ENCODE measurements around the gene PXDC1. TPM values are rescaled to one million over a fixed set of nuclear protein-coding genes. Genes with fewer than 3 reads are reported as not detected.

The PXDC1 gene
- total RNA-seq, 1 experiment from 2014 or later: 6.3 TPM

DNA sequence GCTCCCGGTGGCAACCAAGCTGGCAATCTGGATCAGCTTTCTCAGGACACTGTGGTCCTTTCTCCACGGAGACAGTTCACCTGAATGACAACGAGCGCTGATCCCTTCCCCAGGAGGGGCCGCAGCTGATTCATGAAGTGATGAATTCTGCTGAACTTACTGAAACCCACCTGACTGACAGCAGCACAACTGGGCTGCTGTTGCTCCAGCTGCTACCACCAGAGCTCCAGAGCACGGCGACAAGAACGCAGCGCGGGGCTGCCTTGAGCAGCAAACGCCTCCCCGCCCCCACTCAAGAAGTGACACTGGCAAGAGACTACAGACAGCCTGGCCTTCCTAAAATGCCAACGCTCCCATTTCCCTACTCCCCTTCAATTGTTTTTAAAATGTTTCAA is 10.0 kb downstream of the PXDC1 start (continued):
- TF ChIP-seq EZH2phosphoT487 (IDR thresholded peaks at IDR 0.05; ENCODE audit: borderline replicate concordance) (no peak), SRF (IDR thresholded peaks at IDR 0.05; ENCODE audit: low read depth) (no peak)
- TF ChIP-seq, protein P1, sequence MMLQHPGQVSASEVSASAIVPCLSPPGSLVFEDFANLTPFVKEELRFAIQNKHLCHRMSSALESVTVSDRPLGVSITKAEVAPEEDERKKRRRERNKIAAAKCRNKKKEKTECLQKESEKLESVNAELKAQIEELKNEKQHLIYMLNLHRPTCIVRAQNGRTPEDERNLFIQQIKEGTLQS (IDR thresholded peaks at IDR 0.05): no peak

DNA sequence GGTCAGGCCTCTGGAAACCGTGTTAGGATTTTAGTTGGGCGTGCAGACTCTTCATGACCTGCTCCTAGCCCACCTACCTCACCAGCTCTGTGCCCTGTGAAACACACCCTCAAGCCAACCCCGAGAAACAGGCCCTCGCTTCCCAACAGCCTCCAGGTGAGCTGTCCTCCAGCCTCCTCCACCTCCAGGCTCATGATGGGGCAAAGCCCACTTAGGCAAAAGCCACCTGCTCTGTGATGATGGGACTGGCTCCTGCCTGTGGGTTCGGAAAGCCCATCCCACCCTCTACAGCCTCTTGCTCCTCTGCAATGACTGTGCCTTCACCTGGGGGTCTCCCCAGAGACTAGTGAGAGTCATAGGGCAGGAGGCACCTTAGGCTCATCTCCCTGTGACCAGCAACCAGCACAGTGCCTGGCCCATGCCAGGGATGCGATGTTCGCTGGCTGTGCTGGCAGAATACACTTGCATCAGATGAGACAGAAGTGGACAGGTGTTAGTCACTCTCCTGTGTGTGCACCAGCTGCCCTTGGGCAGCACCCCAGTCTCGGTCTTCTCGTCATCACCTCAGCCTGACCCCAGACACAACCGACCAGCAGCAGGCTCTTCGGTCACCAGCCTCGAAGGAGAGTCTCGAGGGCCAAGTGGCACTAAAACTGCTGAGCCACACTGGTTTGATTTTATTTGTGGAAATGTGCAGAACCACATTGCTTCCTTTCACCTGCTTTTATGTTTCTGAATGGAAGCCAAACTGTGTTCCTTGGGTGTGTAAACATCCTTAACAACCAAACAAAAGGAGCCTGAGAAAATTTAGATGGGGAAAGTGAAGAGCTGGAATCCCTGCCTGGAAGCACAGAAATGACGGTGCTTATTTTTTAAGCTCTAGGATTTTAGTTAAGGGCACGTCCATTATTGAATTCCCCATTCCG is 10.7 kb downstream of the PXDC1 start:
- intact Hi-C loops (cut with micrococcal nuclease): loop anchor here (5.0 to 10.0 kb wide), 2 partner anchors 416 to 474 kb away; no protein-coding TSS in a partner anchor
- ChIA-PET CTCF (interaction anchor here (0.8 to 2.2 kb wide), 4 partner anchors 192 to 469 kb away, joined by 3 to 8 read pairs (median 6); no protein-coding TSS in a partner anchor), POLR2A (no interaction called here), RAD21 (ENCODE audit: low non-redundant PET in 1 of 2, low total read pairs in 2 of 2, uncharacterized antibody in 2 of 2, unreplicated experiment in 2 of 2) (no interaction called here)
- no TSS peak for BruUV-seq (replicated peaks)
- Histone ChIP-seq H3K4me3 (replicated peaks in 1 of 2; ENCODE audit: low read depth in 1 of 2, low read length in 2 of 2) (no peak overlapping the region), H3K36me3 (ENCODE audit: control insufficient read depth in 1 of 2, insufficient read depth in 2 of 2, low read length in 2 of 2) (no peaks in the 10 kb centered on the region; a peak in 1 of 4 replicates), H3K27ac (ENCODE audit: low read depth, low read length) (no peak overlapping the region), H3K4me2 (ENCODE audit: low read length) (no peak overlapping the region), H3K27me3 (ENCODE audit: insufficient read depth, low read length) (no peaks in the 10 kb centered on the region), H3K9me3 (ENCODE audit: control insufficient read depth in 1 of 2, insufficient read depth in 1 of 2, low read depth in 1 of 2, low read length in 2 of 2) (no peaks in the 10 kb centered on the region), H3K9ac (ENCODE audit: low read length) (no peak overlapping the region), H3K4me1 (ENCODE audit: control insufficient read depth in 1 of 2, insufficient read depth in 2 of 2, low read length in 2 of 2) (peaks cover 0 to 10% of the 10 kb centered on the region in 2 experiments; a peak in 2 of 4 replicates), H2AFZ (ENCODE audit: low read depth, low read length, poor library complexity, severe bottlenecking) (no peak overlapping the region), H4K20me1 (ENCODE audit: insufficient read depth) (no peaks in the 10 kb centered on the region), H3K9me2 (ENCODE audit: insufficient read depth) (no peaks in the 10 kb centered on the region), H3K79me2 (ENCODE audit: insufficient read depth, low read length) (no peaks in the 10 kb centered on the region)
- ATAC-seq (no peak), DNase-seq (ENCODE audit: low read depth, low spot score) (no peak)
- TF ChIP-seq CBX3 (IDR thresholded peaks at IDR 0.05; ENCODE audit: low read depth) (no peak), EGR1 (IDR thresholded peaks at IDR 0.05; ENCODE audit: low read depth) (no peak), FOSL1 (IDR thresholded peaks at IDR 0.05; ENCODE audit: low read depth) (no peak), SRF (IDR thresholded peaks at IDR 0.05; ENCODE audit: low read depth) (no peak), SIN3A (IDR thresholded peaks at IDR 0.05; ENCODE audit: low read depth) (no peak), RAD21 (IDR thresholded peaks at IDR 0.05; ENCODE audit: low read depth) (no peak), JUND (IDR thresholded peaks at IDR 0.05) (no peak), POLR2AphosphoS5 (IDR thresholded peaks at IDR 0.05; ENCODE audit: low read depth, low read length) (no peak)
- TF ChIP-seq, protein P2, sequence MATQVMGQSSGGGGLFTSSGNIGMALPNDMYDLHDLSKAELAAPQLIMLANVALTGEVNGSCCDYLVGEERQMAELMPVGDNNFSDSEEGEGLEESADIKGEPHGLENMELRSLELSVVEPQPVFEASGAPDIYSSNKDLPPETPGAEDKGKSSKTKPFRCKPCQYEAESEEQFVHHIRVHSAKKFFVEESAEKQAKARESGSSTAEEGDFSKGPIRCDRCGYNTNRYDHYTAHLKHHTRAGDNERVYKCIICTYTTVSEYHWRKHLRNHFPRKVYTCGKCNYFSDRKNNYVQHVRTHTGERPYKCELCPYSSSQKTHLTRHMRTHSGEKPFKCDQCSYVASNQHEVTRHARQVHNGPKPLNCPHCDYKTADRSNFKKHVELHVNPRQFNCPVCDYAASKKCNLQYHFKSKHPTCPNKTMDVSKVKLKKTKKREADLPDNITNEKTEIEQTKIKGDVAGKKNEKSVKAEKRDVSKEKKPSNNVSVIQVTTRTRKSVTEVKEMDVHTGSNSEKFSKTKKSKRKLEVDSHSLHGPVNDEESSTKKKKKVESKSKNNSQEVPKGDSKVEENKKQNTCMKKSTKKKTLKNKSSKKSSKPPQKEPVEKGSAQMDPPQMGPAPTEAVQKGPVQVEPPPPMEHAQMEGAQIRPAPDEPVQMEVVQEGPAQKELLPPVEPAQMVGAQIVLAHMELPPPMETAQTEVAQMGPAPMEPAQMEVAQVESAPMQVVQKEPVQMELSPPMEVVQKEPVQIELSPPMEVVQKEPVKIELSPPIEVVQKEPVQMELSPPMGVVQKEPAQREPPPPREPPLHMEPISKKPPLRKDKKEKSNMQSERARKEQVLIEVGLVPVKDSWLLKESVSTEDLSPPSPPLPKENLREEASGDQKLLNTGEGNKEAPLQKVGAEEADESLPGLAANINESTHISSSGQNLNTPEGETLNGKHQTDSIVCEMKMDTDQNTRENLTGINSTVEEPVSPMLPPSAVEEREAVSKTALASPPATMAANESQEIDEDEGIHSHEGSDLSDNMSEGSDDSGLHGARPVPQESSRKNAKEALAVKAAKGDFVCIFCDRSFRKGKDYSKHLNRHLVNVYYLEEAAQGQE (IDR thresholded peaks at IDR 0.05; ENCODE audit: low read depth): no peak
